HepG2 (cell line): ENCODE results near the gene CASP1. TPM values are rescaled to one million over a fixed set of nuclear protein-coding genes. Genes with fewer than 3 reads are reported as not detected.
"Not testable (repeated sequence)": the region's sequence is repeated elsewhere in the genome, so short reads cannot be mapped to it uniquely, and the experiment has no call there.

Experiments
- ATAC-seq: fragments of 200-7000 bp; cut with Tn5 transposase; 3 replicates; pipeline ENCODE4 v1.9.1; 2020; ENCODE audit warnings: mild to moderate bottlenecking, moderate library complexity
- BruUV-seq: library from RNA; stranded (reverse); fragments of 400-500 nt; replicated peaks from 2 replicates; lab custom pipeline; 2021; lab: Mats Ljungman, UMichigan
- CTCF ChIA-PET: fragments of 300-600 bp; formaldehyde crosslinking; extraction: SDS; loops from one replicate; lab custom pipeline; 2021; ENCODE audit warnings: low total read pairs, inconsistent platforms, low intra/inter-chr PET ratio; lab: Yijun Ruan, JAX
- POLR2A ChIA-PET: fragments of 350-600 bp; sonication (Branson Sonifier 250); formaldehyde crosslinking; loops from one replicate; lab custom pipeline; 2020; ENCODE audit warnings: antibody characterized with exemption, inconsistent platforms; lab: Yijun Ruan, JAX
- DNase-seq: peaks from one replicate; pipeline ENCODE4 v3.0.0-alpha.2; 2015; ENCODE audit warnings: low spot score
- FAIRE-seq: peaks from 3 replicates; lab custom pipeline; 2011; peaks lifted over from hg19 to GRCh38; lab: Jason Lieb, UNC
- H2AFZ ChIP-seq: one replicate; pipeline ENCODE4 v1.6.1; 2011; ENCODE audit warnings: low read length, inconsistent platforms
- H3K27ac ChIP-seq: fragments of 300-600 bp; 3 replicates; pipeline ENCODE4 v1.8.0; 2011; ENCODE audit warnings: mixed run types, mild to moderate bottlenecking, mixed read lengths, low read length, inconsistent platforms; ENCODE audit not compliant: insufficient read depth; ENCODE audit errors: extremely low read length
- H3K27me3 ChIP-seq, 2 experiments: fragments of 200-600 bp in 1 of 2; 2 replicates in 1 of 2; 3 replicates in 1 of 2; pipeline versions ENCODE4 v1.6.0 to v1.8.0; 2011; ENCODE audit warnings: low read length in 2 of 2, mild to moderate bottlenecking in 2 of 2, moderate library complexity in 2 of 2, inconsistent platforms in 1 of 2; ENCODE audit not compliant: insufficient read depth in 2 of 2, control insufficient read depth in 1 of 2
- H3K36me3 ChIP-seq, 2 experiments: fragments of 200-600 bp in 1 of 2; replicated peaks in 1 of 2; 2 replicates in 1 of 2; 3 replicates in 1 of 2; pipeline versions ENCODE4 v1.5.1 to v1.8.0; 2011; ENCODE audit warnings: low read length in 2 of 2, inconsistent platforms in 1 of 2; ENCODE audit not compliant: insufficient read depth in 2 of 2, control insufficient read depth in 1 of 2
- H3K4me1 ChIP-seq: 2 replicates; pipeline ENCODE4 v1.5.1; 2012; ENCODE audit warnings: low read length, inconsistent platforms; ENCODE audit not compliant: insufficient read depth
- H3K4me2 ChIP-seq: 2 replicates; pipeline ENCODE4 v1.6.0; 2011; ENCODE audit warnings: low read depth, low read length, inconsistent platforms
- H3K4me3 ChIP-seq, 3 experiments: fragments of 200-600 bp in 1 of 3; sonication (generic), shearing (Covaris generic) in 1 of 3; replicated peaks in 1 of 3; 2 replicates each; pipeline ENCODE4 v1.5.1; 2011 to 2016; ENCODE audit warnings: low read length in 3 of 3, inconsistent platforms in 2 of 3, low read depth in 2 of 3, mild to moderate bottlenecking in 2 of 3, control low read depth in 1 of 3, mixed read lengths in 1 of 3; ENCODE audit not compliant: insufficient read depth in 1 of 3
- H3K79me2 ChIP-seq: one replicate; pipeline ENCODE4 v1.6.1; 2011; ENCODE audit warnings: low read length, inconsistent platforms; ENCODE audit not compliant: insufficient read depth
- H3K9ac ChIP-seq: 2 replicates; pipeline ENCODE4 v1.6.0; 2011; ENCODE audit warnings: mild to moderate bottlenecking, low read depth, low read length, inconsistent platforms; ENCODE audit not compliant: insufficient read depth
- H3K9me3 ChIP-seq: 2 replicates; pipeline ENCODE4 v1.5.1; 2012; ENCODE audit warnings: mild to moderate bottlenecking, low read length
- H4K20me1 ChIP-seq: 2 replicates; pipeline ENCODE4 v1.6.0; 2011; ENCODE audit warnings: inconsistent platforms, mild to moderate bottlenecking, low read length, moderate library complexity; ENCODE audit not compliant: insufficient read depth
- CREM ChIP-seq, 2 experiments: sonication (generic) in 1 of 2; formaldehyde crosslinking in 1 of 2; IDR thresholded peaks; 2 replicates each; pipeline versions ENCODE4 v1.4.0 to v1.6.1; 2016 to 2020; ENCODE audit warnings: antibody characterized with exemption in 1 of 2, mild to moderate bottlenecking in 1 of 2, missing genetic modification reagents in 1 of 2
- GMEB2 ChIP-seq: IDR thresholded peaks from 2 replicates; pipeline ENCODE4 v1.6.1; 2016; ENCODE audit warnings: missing biosample characterization, missing genetic modification reagents, low read depth
- TGIF2 ChIP-seq: IDR thresholded peaks from 2 replicates; pipeline ENCODE4 v1.6.1; 2016; ENCODE audit warnings: control low read depth, missing compliant biosample characterization
- ZBTB39 ChIP-seq: sonication (generic); formaldehyde crosslinking; IDR thresholded peaks from 2 replicates; pipeline ENCODE4 v1.5.0; 2020; ENCODE audit warnings: missing genetic modification reagents
- ZFAT ChIP-seq: sonication (generic); formaldehyde crosslinking; conservative IDR thresholded peaks from 2 replicates; pipeline ENCODE4 v1.8.1; 2023; ENCODE audit warnings: missing genetic modification reagents, inconsistent platforms
- ZFP37 ChIP-seq: sonication (generic); formaldehyde crosslinking; IDR thresholded peaks from 2 replicates; pipeline ENCODE4 v1.4.0; 2020; ENCODE audit warnings: missing genetic modification reagents, borderline replicate concordance
- ZNF253 ChIP-seq: sonication (generic); formaldehyde crosslinking; IDR thresholded peaks from 2 replicates; pipeline ENCODE4 v1.8.0; 2022; ENCODE audit warnings: mild to moderate bottlenecking, missing genetic modification reagents, borderline replicate concordance
- ZNF30 ChIP-seq: sonication (generic); formaldehyde crosslinking; IDR thresholded peaks from 2 replicates; pipeline ENCODE4 v1.5.0; 2020; ENCODE audit warnings: mild to moderate bottlenecking, missing genetic modification reagents
- ZNF503 ChIP-seq: sonication (generic); formaldehyde crosslinking; IDR thresholded peaks from 2 replicates; pipeline ENCODE4 v1.4.0; 2020; ENCODE audit warnings: missing genetic modification reagents
- ZNF558 ChIP-seq: sonication (generic); formaldehyde crosslinking; IDR thresholded peaks from 2 replicates; pipeline ENCODE4 v1.9.0; 2022; ENCODE audit warnings: mild to moderate bottlenecking, missing genetic modification reagents, borderline replicate concordance
- ZNF740 ChIP-seq: sonication (generic); formaldehyde crosslinking; IDR thresholded peaks from 2 replicates; pipeline ENCODE4 v1.4.0; 2020; ENCODE audit warnings: missing genetic modification reagents
- ZNF776 ChIP-seq: sonication (generic); formaldehyde crosslinking; IDR thresholded peaks from 2 replicates; pipeline ENCODE4 v1.4.0; 2020; ENCODE audit warnings: mild to moderate bottlenecking, missing genetic modification reagents
- WGBS: methylation state at CpG from one replicate; pipeline ENCODE4 v1.1.6; 2017; ENCODE audit warnings: low lambda C conversion rate; 5-methylcytosine and 5-hydroxymethylcytosine counted together
- in situ Hi-C: cut with HindIII; loops from 2 replicates; pipeline ENCODE4 v1.10.0; 2017; ENCODE audit warnings: low pct_unique_long_range_greater_than_20kb; ENCODE audit not compliant: extremely low pct_ligation_motif_present
- intact Hi-C: fragments of 100-400 bp; cut with micrococcal nuclease; formaldehyde crosslinking; loops from one replicate; pipeline ENCODE4 v1.10.0; 2022; ENCODE audit not compliant: unreplicated experiment
- polyA plus RNA-seq, 8 experiments: library from polyadenylated mRNA; depleted of rRNA in 3 of 8; stranded (reverse) in 7 of 8; unstranded in 1 of 8; fragments of >200 nt; fragmentation: Illumina TruSeq in 4 of 8; extraction: Trizol in 4 of 8; gene quantifications; 2 replicates each; pipeline versions ENCODE4 v1.2.1 to v1.2.3, GENCODE V29; 2011 to 2016; ENCODE audit warnings: low read depth in 4 of 8, missing spikeins in 1 of 8, mixed read lengths in 1 of 8; ENCODE audit not compliant: insufficient read depth in 1 of 8
- total RNA-seq, 5 experiments: library from RNA; depleted of rRNA; stranded (reverse); fragments of >200 nt; fragmentation: Illumina TruSeq; extraction: Trizol; gene quantifications; 2 replicates each; pipeline ENCODE4 v1.2.3, GENCODE V29; 2016; ENCODE audit warnings: low read depth in 1 of 5

The CASP1 gene
- total and polyA plus RNA-seq, 2 of the 13 experiments (the other 11 are each of a cell fraction or from before 2014, with no cell fraction given) = 0.34 to 5.2 TPM

GRCh38 chr11:105077141-105077790 is 42.3 kb upstream of the CASP1 start:
- CTCF ChIA-PET, DNase-seq, H3K79me2 ChIP-seq, H3K4me1 ChIP-seq, BruUV-seq, intact Hi-C loops, POLR2A ChIA-PET, H3K27me3 ChIP-seq, H3K9ac ChIP-seq, FAIRE-seq, H3K9me3 ChIP-seq, H3K4me2 ChIP-seq, in situ Hi-C loops, ATAC-seq, H3K27ac ChIP-seq, H4K20me1 ChIP-seq, H2AFZ ChIP-seq, H3K36me3 ChIP-seq, H3K4me3 ChIP-seq: not testable (repeated sequence)
- WGBS = 56% methylated on average over 3 of the region's 4 CpGs

- H3K36me3 ChIP-seq = no peaks in the 10 kb centered on the region
- intact Hi-C loops (no loop called here), in situ Hi-C loops (no loop called here)
- no peak for DNase-seq
- no peak overlapping the region for H3K9ac ChIP-seq
- no peaks in the 10 kb centered on the region; a peak in 1 of 5 replicates for H3K27me3 ChIP-seq
- FAIRE-seq = no peak
- ChIA-PET CTCF (no interaction called here), POLR2A (no interaction called here)
- no peaks in the 10 kb centered on the region for H3K4me1 ChIP-seq
- H3K27ac ChIP-seq = no peak overlapping the region
- no peak overlapping the region for H3K4me2 ChIP-seq
- no peaks in the 10 kb centered on the region for H4K20me1 ChIP-seq
- no peaks in the 10 kb centered on the region for H3K79me2 ChIP-seq
- H2AFZ ChIP-seq = no peak overlapping the region
- H3K4me3 ChIP-seq = no peak overlapping the region
- ATAC-seq = no peak
- H3K9me3 ChIP-seq = no peaks in the 10 kb centered on the region
- no TSS peak for BruUV-seq
- 21% methylated on average over 2 of the region's 2 CpGs for WGBS
- no peak for TF ChIP-seq ZBTB39 (CRISPR knock-in tag)
- no peak for TF ChIP-seq ZNF253 (CRISPR knock-in tag)
- TF ChIP-seq TGIF2 (CRISPR knock-in tag) = no peak
- TF ChIP-seq ZFP37 (CRISPR knock-in tag) = no peak
- no peak for TF ChIP-seq GMEB2 (CRISPR knock-in tag)
- no peak for TF ChIP-seq ZNF776 (CRISPR knock-in tag)
- no peak for TF ChIP-seq ZNF740
- TF ChIP-seq ZNF503 = no peak
- TF ChIP-seq CREM (IDR thresholded peaks at IDR 0.05) = no peak
- no peak for TF ChIP-seq CREM (CRISPR knock-in tag; IDR thresholded peaks at IDR 0.05)
- TF ChIP-seq ZNF30 (CRISPR knock-in tag) = no peak
- no peak for TF ChIP-seq ZNF558 (CRISPR knock-in tag)
- no peak for TF ChIP-seq ZFAT (CRISPR knock-in tag)
Observed at GRCh38 chr11:105074166-105074530, 39.2 kb upstream of the CASP1 start.
